PC-3 (cell line): ENCODE results near the gene VSIR. TPM values are rescaled to one million over a fixed set of nuclear protein-coding genes. Genes with fewer than 3 reads are reported as not detected.

Experiments
- ATAC-seq: fragments of 200-7000 bp; cut with Tn5 transposase; 2 replicates; pipeline ENCODE4 v1.9.1; 2020; ENCODE audit warnings: mild to moderate bottlenecking, moderate library complexity
- BruUV-seq: library from RNA; stranded (reverse); fragments of 400-500 nt; replicated peaks from 2 replicates; lab custom pipeline; 2021; lab: Mats Ljungman, UMichigan
- CTCF ChIA-PET: fragments of 300-600 bp; sonication (Branson Sonifier 250); formaldehyde crosslinking; loops from one replicate; lab custom pipeline; 2022; ENCODE audit warnings: antibody characterized with exemption; lab: Charles Lee
- POLR2A ChIA-PET: fragments of 300-600 bp; sonication (Branson Sonifier 250); formaldehyde crosslinking; loops from one replicate; lab custom pipeline; 2022; ENCODE audit warnings: antibody characterized with exemption; ENCODE audit not compliant: unreplicated experiment; lab: Charles Lee
- DNase-seq: peaks from one replicate; pipeline ENCODE4 v3.0.0-alpha.2; 2015
- H2AFZ ChIP-seq: fragments of 300-600 bp; sonication (generic); 2 replicates; pipeline ENCODE4 v1.6.0; 2016; ENCODE audit warnings: antibody characterized with exemption, low read length
- H3F3A ChIP-seq: fragments of 300-600 bp; sonication (generic); one replicate; pipeline ENCODE4 v1.6.0; 2017; ENCODE audit warnings: antibody characterized with exemption, low read length, control low read depth, mild to moderate bottlenecking; ENCODE audit not compliant: unreplicated experiment
- H3K27ac ChIP-seq: fragments of 300-600 bp; sonication (generic); 2 replicates; pipeline ENCODE4 v1.5.1; 2016; ENCODE audit warnings: mild to moderate bottlenecking, low read length
- H3K27me3 ChIP-seq: fragments of 300-600 bp; sonication (generic); 2 replicates; pipeline ENCODE4 v1.6.1; 2016; ENCODE audit warnings: low read length, mixed read lengths
- H3K36me3 ChIP-seq: fragments of 300-600 bp; sonication (generic); 2 replicates; pipeline ENCODE4 v1.6.1; 2016; ENCODE audit warnings: low read depth, mixed run types, low read length, mixed read lengths
- H3K4me1 ChIP-seq: fragments of 300-600 bp; sonication (generic); 2 replicates; pipeline ENCODE4 v1.5.1; 2016; ENCODE audit warnings: low read length; ENCODE audit not compliant: insufficient read depth
- H3K4me2 ChIP-seq: fragments of 300-600 bp; sonication (generic); 2 replicates; pipeline ENCODE4 v1.6.0; 2016; ENCODE audit warnings: low read length
- H3K4me3 ChIP-seq: fragments of 300-600 bp; sonication (generic); 2 replicates; pipeline ENCODE4 v1.5.1; 2016; ENCODE audit warnings: mild to moderate bottlenecking, low read length, mixed read lengths
- H3K79me2 ChIP-seq: fragments of 300-600 bp; sonication (generic); 2 replicates; pipeline ENCODE4 v1.6.1; 2017; ENCODE audit warnings: low read length, mixed read lengths
- H3K9ac ChIP-seq: fragments of 300-600 bp; sonication (generic); 2 replicates; pipeline ENCODE4 v1.6.0; 2016; ENCODE audit warnings: mild to moderate bottlenecking, low read length
- H3K9me2 ChIP-seq: fragments of 300-600 bp; sonication (generic); replicated peaks from 2 replicates; pipeline ENCODE4 v1.6.1; 2016; ENCODE audit warnings: mixed run types, low read length, mixed read lengths
- H3K9me3 ChIP-seq: fragments of 300-600 bp; sonication (generic); 2 replicates; pipeline ENCODE4 v1.6.1; 2016; ENCODE audit warnings: low read length, mixed read lengths
- H4K20me1 ChIP-seq: fragments of 300-600 bp; sonication (generic); 2 replicates; pipeline ENCODE4 v1.6.1; 2016; ENCODE audit warnings: low read length, mixed read lengths
- EZH2 ChIP-seq: fragments of 300-600 bp; sonication (generic); IDR thresholded peaks from one replicate; pipeline ENCODE4 v1.6.1; 2017; ENCODE audit warnings: antibody characterized with exemption, mild to moderate bottlenecking, low read length; ENCODE audit not compliant: unreplicated experiment
- EZH2phosphoT487 ChIP-seq: fragments of 300-600 bp; sonication (generic); IDR thresholded peaks from 2 replicates; pipeline ENCODE4 v1.6.1; 2018; ENCODE audit warnings: mild to moderate bottlenecking, antibody characterized with exemption, low read length, borderline replicate concordance
- intact Hi-C: fragments of 100-400 bp; cut with micrococcal nuclease; formaldehyde crosslinking; loops from 2 replicates; pipeline ENCODE4 v1.9.0; 2023
- total RNA-seq: library from RNA; depleted of rRNA; stranded (reverse); fragments of >200 nt; gene quantifications from 2 replicates; pipeline ENCODE4 v1.2.3, GENCODE V29; 2014
- TF ChIP-seq, protein P1 (sequence below): fragments of 300-600 bp; sonication (generic); conservative IDR thresholded peaks from 2 replicates; pipeline ENCODE4 v1.5.1; 2017; ENCODE audit warnings: antibody characterized with exemption, low read depth, mild to moderate bottlenecking, low read length

The VSIR gene
- total RNA-seq, 1 experiment from 2014 or later = 14.1 TPM

DNA sequence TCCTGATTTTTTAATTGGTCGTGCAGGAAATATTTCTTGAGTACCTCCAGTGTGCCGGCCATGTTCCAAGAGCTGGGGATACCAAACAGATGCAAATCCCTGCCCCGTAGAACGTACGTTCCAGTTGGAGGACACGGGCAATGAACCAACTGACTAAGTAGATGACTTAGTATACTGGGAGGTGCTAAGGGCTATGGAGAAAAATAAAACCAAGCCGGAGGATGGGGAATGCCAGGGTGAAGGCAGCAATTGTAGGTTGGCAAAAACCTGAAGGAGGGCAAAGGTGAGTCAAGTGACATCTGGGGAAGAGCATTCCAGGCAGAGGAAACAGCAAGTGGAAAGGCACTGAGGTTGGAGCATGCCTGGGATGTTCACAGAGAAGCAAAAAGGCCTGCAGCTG is 6.8 kb upstream of the VSIR start:
- POLR2A ChIA-PET = no interaction called here
- CTCF ChIA-PET = no interaction called here
- no peaks in the 10 kb centered on the region for H3K79me2 ChIP-seq

DNA sequence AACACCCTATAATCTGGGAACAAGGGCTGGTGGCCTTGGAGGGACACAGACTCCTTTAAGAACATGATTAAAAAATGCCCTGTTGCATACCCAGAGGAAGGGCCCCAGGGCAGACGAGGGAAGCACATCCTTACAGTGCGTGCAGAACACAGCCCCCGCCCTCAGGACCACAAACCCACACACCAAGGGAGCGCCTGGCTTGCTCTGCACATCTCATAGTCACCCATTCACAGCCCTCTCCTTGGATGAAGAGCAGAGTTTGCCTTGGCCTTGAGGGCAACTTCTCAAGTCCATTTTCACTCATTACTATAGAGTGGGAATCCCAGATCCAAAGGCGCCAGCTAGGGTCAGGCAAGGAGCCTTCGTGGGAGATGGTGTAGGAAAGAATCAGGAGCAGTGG is 6.3 kb upstream of the VSIR start:
- DNase-seq (no peak), ATAC-seq (no peak)
- H4K20me1 ChIP-seq = no peaks in the 10 kb centered on the region
- no peaks in the 10 kb centered on the region for H3F3A ChIP-seq
- intact Hi-C loops = no loop called here
- H3K9me2 ChIP-seq = no peaks in the 10 kb centered on the region
- POLR2A ChIA-PET = no interaction called here
- H3K4me3 ChIP-seq = no peak overlapping the region
- H3K4me2 ChIP-seq = no peak overlapping the region
- CTCF ChIA-PET = no interaction called here
- no peaks in the 10 kb centered on the region for H3K9me3 ChIP-seq
- TF ChIP-seq EZH2 = no peak
- TF ChIP-seq, protein P1, sequence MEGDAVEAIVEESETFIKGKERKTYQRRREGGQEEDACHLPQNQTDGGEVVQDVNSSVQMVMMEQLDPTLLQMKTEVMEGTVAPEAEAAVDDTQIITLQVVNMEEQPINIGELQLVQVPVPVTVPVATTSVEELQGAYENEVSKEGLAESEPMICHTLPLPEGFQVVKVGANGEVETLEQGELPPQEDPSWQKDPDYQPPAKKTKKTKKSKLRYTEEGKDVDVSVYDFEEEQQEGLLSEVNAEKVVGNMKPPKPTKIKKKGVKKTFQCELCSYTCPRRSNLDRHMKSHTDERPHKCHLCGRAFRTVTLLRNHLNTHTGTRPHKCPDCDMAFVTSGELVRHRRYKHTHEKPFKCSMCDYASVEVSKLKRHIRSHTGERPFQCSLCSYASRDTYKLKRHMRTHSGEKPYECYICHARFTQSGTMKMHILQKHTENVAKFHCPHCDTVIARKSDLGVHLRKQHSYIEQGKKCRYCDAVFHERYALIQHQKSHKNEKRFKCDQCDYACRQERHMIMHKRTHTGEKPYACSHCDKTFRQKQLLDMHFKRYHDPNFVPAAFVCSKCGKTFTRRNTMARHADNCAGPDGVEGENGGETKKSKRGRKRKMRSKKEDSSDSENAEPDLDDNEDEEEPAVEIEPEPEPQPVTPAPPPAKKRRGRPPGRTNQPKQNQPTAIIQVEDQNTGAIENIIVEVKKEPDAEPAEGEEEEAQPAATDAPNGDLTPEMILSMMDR = no peak
- TF ChIP-seq EZH2phosphoT487 = no peak
- H3K79me2 ChIP-seq = no peaks in the 10 kb centered on the region
- H3K9ac ChIP-seq = no peak overlapping the region
- H2AFZ ChIP-seq = no peak overlapping the region
- H3K27me3 ChIP-seq = no peaks in the 10 kb centered on the region
- no peak overlapping the region for H3K27ac ChIP-seq
- BruUV-seq = no TSS peak
- no peaks in the 10 kb centered on the region for H3K36me3 ChIP-seq
- H3K4me1 ChIP-seq = no peaks in the 10 kb centered on the region

More for the DNA sequence above, 6.8 kb upstream of the VSIR start:
- no peaks in the 10 kb centered on the region for H3K9me2 ChIP-seq
- H3K27me3 ChIP-seq = no peaks in the 10 kb centered on the region
- intact Hi-C loops = no loop called here
- BruUV-seq = no TSS peak
- H3K27ac ChIP-seq = no peak overlapping the region
- no peak overlapping the region for H3K9ac ChIP-seq
- no peak for TF ChIP-seq EZH2phosphoT487
- TF ChIP-seq, protein P1 = no peak
- TF ChIP-seq EZH2 = no peak
- H4K20me1 ChIP-seq = no peaks in the 10 kb centered on the region
- ATAC-seq (no peak), DNase-seq (no peak)
- H2AFZ ChIP-seq = no peak overlapping the region
- no peaks in the 10 kb centered on the region for H3K9me3 ChIP-seq
- no peak overlapping the region for H3K4me3 ChIP-seq
- no peaks in the 10 kb centered on the region for H3F3A ChIP-seq
- H3K4me1 ChIP-seq = no peaks in the 10 kb centered on the region
- no peaks in the 10 kb centered on the region for H3K36me3 ChIP-seq
- H3K4me2 ChIP-seq = no peak overlapping the region

DNA sequence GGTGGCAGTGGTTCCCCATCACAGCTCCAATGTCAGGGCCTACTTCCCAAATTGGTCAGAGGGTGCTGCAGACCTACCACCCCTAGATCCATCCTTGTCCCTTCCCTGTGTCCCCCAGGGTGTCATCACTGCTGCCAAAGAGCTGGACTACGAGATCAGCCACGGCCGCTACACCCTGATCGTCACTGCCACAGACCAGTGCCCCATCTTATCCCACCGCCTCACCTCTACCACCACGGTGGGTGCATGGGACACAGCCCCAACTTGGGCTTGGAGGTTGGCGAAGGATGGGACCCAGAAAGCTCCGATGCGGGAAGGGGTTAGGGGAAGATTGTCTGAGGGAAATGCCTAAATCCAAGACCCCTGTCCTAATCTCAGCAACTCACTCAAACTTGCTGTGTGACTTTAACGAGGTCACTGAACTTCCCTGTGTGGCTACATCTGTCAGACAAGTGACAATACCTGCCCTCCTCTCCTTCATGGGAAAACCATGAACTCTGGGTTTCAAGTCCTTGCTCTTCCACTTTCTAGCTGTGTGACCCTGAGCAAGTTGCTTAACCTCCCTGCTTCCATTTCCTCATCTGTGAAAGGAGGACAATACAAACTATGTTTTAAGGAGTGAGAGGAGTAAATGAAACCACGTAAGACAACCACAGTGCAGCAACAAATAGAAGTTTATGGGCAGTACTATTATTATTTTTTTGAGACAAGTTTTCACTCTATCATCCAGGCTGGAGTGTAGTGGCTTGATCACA is 4.9 kb upstream of the VSIR start:
- H3K36me3 ChIP-seq = no peaks in the 10 kb centered on the region
- H2AFZ ChIP-seq = no peak overlapping the region
- ATAC-seq = no peak
- H3K4me2 ChIP-seq = no peak overlapping the region
- H3F3A ChIP-seq = no peaks in the 10 kb centered on the region
- no peak for DNase-seq
- peaks cover 5% of the 10 kb centered on the region; the same call in 1 of the 2 replicates for H3K4me1 ChIP-seq
- no peaks in the 10 kb centered on the region for H3K27me3 ChIP-seq
- H3K79me2 ChIP-seq = no peaks in the 10 kb centered on the region
- H3K9me3 ChIP-seq = no peaks in the 10 kb centered on the region
- no peaks in the 10 kb centered on the region for H4K20me1 ChIP-seq
- no peak overlapping the region for H3K4me3 ChIP-seq
- intact Hi-C loops = no loop called here
- no peaks in the 10 kb centered on the region for H3K9me2 ChIP-seq
- TF ChIP-seq, protein P1 = no peak
- TF ChIP-seq EZH2 (no peak), EZH2phosphoT487 (no peak)
- ChIA-PET POLR2A (no interaction called here), CTCF (interaction anchor here (1.0 kb wide), 1 partner anchor 70 kb away, joined by 3 read pairs; no protein-coding TSS in a partner anchor)
- no peak overlapping the region for H3K27ac ChIP-seq
- BruUV-seq = no TSS peak
- no peak overlapping the region for H3K9ac ChIP-seq
